ENCODE measurements around the gene PPP1CC.

Gene PPP1CC

GRCh38 chr12:110677982-110678381 lies 64.7 kb downstream of the PPP1CC start:
- Histone ChIP-seq H3K36me3 (ENCODE audit: control insufficient read depth, insufficient read depth, low read length) (no peaks in the 10 kb centered on the region), H3K27ac (ENCODE audit: insufficient read depth, low read depth, low read length, poor library complexity, severe bottlenecking) (no peak overlapping the region), H3K4me1 (ENCODE audit: control insufficient read depth, insufficient read depth, low read length) (no peaks in the 10 kb centered on the region), H3K27me3 (ENCODE audit: control insufficient read depth, insufficient read depth, low read length, poor library complexity, severe bottlenecking) (no peaks in the 10 kb centered on the region), H3K9me3 (ENCODE audit: control insufficient read depth, low read length) (no peaks in the 10 kb centered on the region), H3K4me3 (ENCODE audit: insufficient read depth, low read depth, low read length) (no peak overlapping the region)
- 88 to 91% methylated on average over 4 of the region's 4 CpGs for WGBS, 2 experiments

GRCh38 chr12:110677206-110677911 lies 65.3 kb downstream of the PPP1CC start:
- H3K4me3 ChIP-seq (ENCODE audit: insufficient read depth, low read depth, low read length): no peak overlapping the region
- H3K27me3 ChIP-seq (ENCODE audit: control insufficient read depth, insufficient read depth, low read length, poor library complexity, severe bottlenecking): no peaks in the 10 kb centered on the region
- 67 to 77% methylated on average over 5 of the region's 5 CpGs for WGBS, 2 experiments
- H3K27ac ChIP-seq (ENCODE audit: insufficient read depth, low read depth, low read length, poor library complexity, severe bottlenecking): no peak overlapping the region
- H3K36me3 ChIP-seq (ENCODE audit: control insufficient read depth, insufficient read depth, low read length): no peaks in the 10 kb centered on the region
- H3K9me3 ChIP-seq (ENCODE audit: control insufficient read depth, low read length): no peaks in the 10 kb centered on the region
- no peaks in the 10 kb centered on the region for H3K4me1 ChIP-seq (ENCODE audit: control insufficient read depth, insufficient read depth, low read length)

- no peaks in the 10 kb centered on the region for H3K27me3 ChIP-seq (ENCODE audit: control insufficient read depth, insufficient read depth, low read length, poor library complexity, severe bottlenecking)
Measured at GRCh38 chr12:110676171-110676570, 66.5 kb downstream of the PPP1CC start.

GRCh38 chr12:110670161-110670701 lies 72.5 kb downstream of the PPP1CC start:
- H3K27ac ChIP-seq (ENCODE audit: insufficient read depth, low read depth, low read length, poor library complexity, severe bottlenecking): no peak overlapping the region
- H3K9me3 ChIP-seq (ENCODE audit: control insufficient read depth, low read length): no peaks in the 10 kb centered on the region
- H3K27me3 ChIP-seq (ENCODE audit: control insufficient read depth, insufficient read depth, low read length, poor library complexity, severe bottlenecking): no peaks in the 10 kb centered on the region
- WGBS, 2 experiments: 78% methylated on average over 4 of the region's 4 CpGs
- no peaks in the 10 kb centered on the region for H3K36me3 ChIP-seq (ENCODE audit: control insufficient read depth, insufficient read depth, low read length)
- no peaks in the 10 kb centered on the region for H3K4me1 ChIP-seq (ENCODE audit: control insufficient read depth, insufficient read depth, low read length)
- H3K4me3 ChIP-seq (ENCODE audit: insufficient read depth, low read depth, low read length): no peak overlapping the region

More at GRCh38 chr12:110676171-110676570, 66.5 kb downstream of the PPP1CC start:
- no peak overlapping the region for H3K27ac ChIP-seq (ENCODE audit: insufficient read depth, low read depth, low read length, poor library complexity, severe bottlenecking)
- no peaks in the 10 kb centered on the region for H3K9me3 ChIP-seq (ENCODE audit: control insufficient read depth, low read length)
- 90% methylated on average over 4 of the region's 4 CpGs for WGBS, 2 experiments
- no peaks in the 10 kb centered on the region for H3K36me3 ChIP-seq (ENCODE audit: control insufficient read depth, insufficient read depth, low read length)
- no peaks in the 10 kb centered on the region for H3K4me1 ChIP-seq (ENCODE audit: control insufficient read depth, insufficient read depth, low read length)
- no peak overlapping the region for H3K4me3 ChIP-seq (ENCODE audit: insufficient read depth, low read depth, low read length)
